IPS DF 6.9 (cell line): ENCODE results near the gene UBAC2.

Experiments used
- DNase-seq: peaks from one replicate; pipeline ENCODE4 v3.0.0-alpha.2; 2013; ENCODE audit warnings: low read depth, low spot score
- H3K27ac ChIP-seq: one replicate; pipeline ENCODE4 v1.5.1; 2013; ENCODE audit warnings: low read length, control low read depth
- H3K27me3 ChIP-seq: 2 replicates; pipeline ENCODE4 v1.6.1; 2013; ENCODE audit warnings: mild to moderate bottlenecking, low read length; ENCODE audit not compliant: control insufficient read depth, insufficient read depth
- H3K36me3 ChIP-seq: 2 replicates; pipeline ENCODE4 v1.6.1; 2013; ENCODE audit warnings: low read length; ENCODE audit not compliant: control insufficient read depth, insufficient read depth
- H3K4me1 ChIP-seq: 2 replicates; pipeline ENCODE4 v1.6.1; 2013; ENCODE audit warnings: low read length; ENCODE audit not compliant: control insufficient read depth, insufficient read depth
- H3K4me3 ChIP-seq: 2 replicates; pipeline ENCODE4 v1.5.1; 2013; ENCODE audit warnings: mild to moderate bottlenecking, low read length
- H3K9me3 ChIP-seq: 2 replicates; pipeline ENCODE4 v1.6.1; 2013; ENCODE audit warnings: low read length, inconsistent platforms; ENCODE audit not compliant: control insufficient read depth, insufficient read depth
- WGBS: extraction: QIAGEN DNeasy Blood & Tissue Kit; methylation state at CpG from one replicate; pipeline ENCODE4 v1.1.7; 2013; ENCODE audit warnings: mixed read lengths, missing lambda C conversion rate; ENCODE audit not compliant: insufficient read length, insufficient coverage; 5-methylcytosine and 5-hydroxymethylcytosine counted together

Gene UBAC2

DNA sequence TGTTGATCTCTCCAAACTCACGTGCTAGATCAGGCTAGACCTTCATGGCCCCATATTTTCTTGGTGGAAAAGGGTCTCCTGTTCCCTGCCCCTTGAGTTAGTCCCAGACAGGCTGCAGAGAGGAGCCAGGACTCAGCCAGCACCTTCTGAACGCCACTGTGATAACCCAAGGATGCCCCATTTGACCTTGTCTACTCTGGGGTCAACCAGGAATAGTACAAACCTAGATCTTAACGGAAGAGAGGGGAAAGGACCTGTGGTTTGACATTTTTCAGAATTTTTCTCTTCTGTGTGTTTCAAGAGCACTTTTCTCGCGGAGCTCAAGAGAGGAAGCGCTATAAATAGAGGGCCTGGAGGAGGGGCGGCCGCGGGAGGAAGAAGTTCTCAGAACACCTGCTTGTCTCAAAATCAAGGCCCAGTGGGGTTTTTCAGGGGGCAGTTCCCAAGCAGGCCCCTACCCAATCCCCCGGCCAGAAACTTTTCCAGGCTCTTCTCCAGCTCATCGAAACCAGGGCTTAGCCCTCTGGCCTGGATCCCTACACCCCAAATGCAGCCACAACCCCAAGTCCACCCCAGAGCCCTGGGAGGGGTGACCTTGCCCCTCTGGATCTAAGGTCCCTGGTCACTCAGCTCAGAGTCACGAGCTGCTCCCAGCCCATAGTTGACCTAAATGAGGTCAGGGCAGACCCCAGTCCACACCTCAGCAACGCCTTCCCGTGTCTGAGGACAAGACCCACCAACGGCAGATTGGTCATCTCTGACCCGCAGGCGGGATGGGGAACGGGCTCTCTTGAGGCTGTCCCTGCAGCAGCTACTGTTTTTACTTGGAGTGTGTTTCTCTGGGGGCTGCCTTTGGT lies 225.1 kb downstream of the UBAC2 start:
- Histone ChIP-seq H3K4me1 (no peaks in the 10 kb centered on the region), H3K4me3 (no peak overlapping the region), H3K36me3 (no peaks in the 10 kb centered on the region), H3K9me3 (no peaks in the 10 kb centered on the region), H3K27ac (no peak overlapping the region), H3K27me3 (no peaks in the 10 kb centered on the region)
- no CpG with 5 or more reads among the region's 18 CpGs for WGBS
- DNase-seq, result no peak

DNA sequence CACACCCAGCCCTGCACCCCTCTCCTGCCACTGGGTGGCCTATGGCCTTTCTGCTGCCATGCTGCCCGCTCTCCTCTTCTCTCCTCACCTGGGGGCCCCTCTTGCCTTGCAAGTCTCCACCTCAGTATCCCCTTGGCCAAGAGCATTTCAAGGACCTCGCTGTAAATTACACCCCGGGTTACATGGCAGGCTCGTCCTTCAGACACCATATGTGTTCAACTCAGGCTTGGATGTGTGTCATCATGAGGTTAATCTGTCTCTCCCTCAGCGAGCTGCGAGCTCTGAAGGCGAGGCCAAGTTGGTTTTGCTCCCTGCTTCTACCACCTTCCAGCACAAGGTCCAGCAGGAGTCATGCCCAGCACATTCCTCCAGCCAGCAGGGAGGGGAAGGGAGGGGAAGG lies 225.8 kb downstream of the UBAC2 start:
- DNase-seq, result no peak
- no CpG with 5 or more reads among the region's 7 CpGs for WGBS
- H3K27ac ChIP-seq, result no peak overlapping the region

DNA sequence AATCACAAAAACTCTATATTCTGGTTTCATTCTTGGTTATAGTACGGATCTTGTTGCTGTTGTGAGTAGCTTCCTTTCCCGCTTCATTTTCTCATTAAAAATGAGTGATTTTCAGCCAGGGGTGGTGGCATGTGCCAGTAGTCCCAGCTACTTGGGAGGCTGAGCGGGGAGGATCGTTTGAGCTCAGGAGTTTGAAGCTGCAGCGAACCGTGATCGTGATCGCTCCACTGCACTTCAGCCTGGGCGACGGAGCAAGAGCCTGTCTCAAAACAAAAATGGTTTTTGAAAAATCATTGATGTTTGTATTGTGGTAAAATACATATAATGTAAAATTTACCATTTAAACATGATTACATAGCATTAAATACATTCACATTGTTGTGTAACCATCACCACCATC lies 229.0 kb downstream of the UBAC2 start:
- H3K9me3 ChIP-seq, result no peaks in the 10 kb centered on the region
- WGBS, result no CpG with 5 or more reads among the region's 10 CpGs
- H3K4me1 ChIP-seq, result peaks cover 5% of the 10 kb centered on the region; the same call in 1 of the 2 replicates
- no peak overlapping the region for H3K4me3 ChIP-seq
- no peaks in the 10 kb centered on the region for H3K36me3 ChIP-seq
- H3K27me3 ChIP-seq, result no peaks in the 10 kb centered on the region
- no peak overlapping the region for H3K27ac ChIP-seq
- no peak for DNase-seq

More for the DNA sequence above, 225.8 kb downstream of the UBAC2 start:
- no peak overlapping the region for H3K4me3 ChIP-seq
- H3K4me1 ChIP-seq, result no peaks in the 10 kb centered on the region
- no peaks in the 10 kb centered on the region for H3K27me3 ChIP-seq
- no peaks in the 10 kb centered on the region for H3K36me3 ChIP-seq
- H3K9me3 ChIP-seq, result no peaks in the 10 kb centered on the region

DNA sequence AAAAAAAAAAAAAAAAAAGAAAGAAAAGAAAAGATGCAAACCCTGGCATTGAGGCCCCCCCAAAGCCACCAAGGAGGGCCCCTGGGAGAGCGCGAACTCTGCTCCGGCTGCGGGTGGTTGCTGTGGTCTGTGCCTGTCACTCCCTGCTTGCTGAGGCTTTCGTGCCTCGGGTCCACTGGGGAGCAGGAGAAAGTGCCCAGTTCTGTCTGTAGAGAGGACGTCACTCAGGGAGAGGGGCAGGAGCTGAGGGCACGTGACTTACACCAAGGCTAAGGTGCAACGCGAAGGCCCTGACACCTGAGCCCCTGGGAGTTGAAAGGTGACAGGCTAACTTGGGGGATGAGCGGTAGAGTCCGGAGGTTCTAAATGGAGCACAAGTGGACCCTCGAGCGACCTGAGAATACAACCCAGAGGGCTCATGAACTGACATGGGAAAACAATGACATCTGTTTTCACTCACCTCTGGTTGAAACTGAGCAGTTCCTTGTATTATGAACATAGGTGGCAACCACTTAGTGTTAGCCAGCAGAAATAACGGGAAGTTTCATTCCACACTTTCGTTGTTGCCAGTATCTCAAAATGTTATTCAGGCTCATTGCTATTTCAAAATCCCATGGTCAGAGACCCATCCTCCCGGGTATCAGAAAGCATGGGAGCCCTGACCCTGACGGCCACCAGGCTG lies 231.4 kb downstream of the UBAC2 start:
- Histone ChIP-seq H3K9me3 (no peaks in the 10 kb centered on the region), H3K36me3 (no peaks in the 10 kb centered on the region), H3K27ac (no peak overlapping the region), H3K4me1 (peaks cover 7% of the 10 kb centered on the region; the same call in 1 of the 2 replicates), H3K4me3 (no peak overlapping the region), H3K27me3 (no peaks in the 10 kb centered on the region)
- DNase-seq, result no peak
- WGBS, result no CpG with 5 or more reads among the region's 18 CpGs

DNA sequence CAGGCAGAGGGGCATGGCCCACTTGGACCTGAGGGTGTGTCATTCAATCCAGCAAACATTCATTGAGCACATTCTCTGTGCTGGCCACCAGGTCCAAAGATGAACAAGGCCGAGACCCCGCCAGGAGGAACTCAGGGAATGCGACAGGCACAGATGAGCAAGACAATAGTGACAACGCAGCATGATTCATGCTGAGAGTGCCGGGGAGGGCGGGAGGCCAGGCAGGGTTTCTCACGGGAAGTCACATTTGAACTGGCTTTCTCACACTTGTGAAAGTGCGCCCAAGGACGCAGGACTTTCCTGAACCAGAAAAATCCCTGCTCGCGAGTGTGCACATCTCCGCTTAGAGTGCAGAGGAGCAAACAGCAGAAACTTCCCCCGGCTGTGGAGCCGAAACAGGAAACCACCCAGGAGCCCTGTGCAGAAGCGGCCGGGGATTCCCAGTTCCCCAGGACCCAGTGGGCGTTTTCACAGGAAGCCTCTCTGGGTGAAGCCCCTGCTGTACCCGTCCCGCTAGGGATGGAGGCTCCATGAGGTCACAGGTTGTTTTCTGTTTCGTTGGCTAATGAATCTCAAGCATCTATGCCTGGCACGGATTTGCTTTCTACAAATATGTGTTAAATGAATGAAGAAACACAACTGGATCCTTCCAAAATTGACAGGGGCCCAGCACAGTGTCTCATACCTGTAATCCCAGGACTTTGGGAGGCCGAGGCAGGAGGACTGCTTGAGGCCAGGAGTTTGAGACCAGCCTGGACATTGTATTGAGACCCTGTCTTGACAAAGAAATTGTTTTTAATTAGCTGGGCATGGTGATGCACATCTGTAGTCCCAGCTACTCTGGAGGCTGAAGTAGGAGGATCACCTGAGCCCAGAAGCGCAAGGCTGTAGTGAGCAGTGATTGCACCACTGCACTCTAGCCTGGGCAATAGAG lies 232.2 kb downstream of the UBAC2 start:
- H3K27ac ChIP-seq, result no peak overlapping the region
- no CpG with 5 or more reads among the region's 23 CpGs for WGBS
- DNase-seq, result no peak
- H3K36me3 ChIP-seq, result no peaks in the 10 kb centered on the region
- no peaks in the 10 kb centered on the region for H3K27me3 ChIP-seq
- H3K4me3 ChIP-seq, result no peak overlapping the region
- no peaks in the 10 kb centered on the region for H3K9me3 ChIP-seq
- peaks cover 7% of the 10 kb centered on the region; the same call in 1 of the 2 replicates for H3K4me1 ChIP-seq

DNA sequence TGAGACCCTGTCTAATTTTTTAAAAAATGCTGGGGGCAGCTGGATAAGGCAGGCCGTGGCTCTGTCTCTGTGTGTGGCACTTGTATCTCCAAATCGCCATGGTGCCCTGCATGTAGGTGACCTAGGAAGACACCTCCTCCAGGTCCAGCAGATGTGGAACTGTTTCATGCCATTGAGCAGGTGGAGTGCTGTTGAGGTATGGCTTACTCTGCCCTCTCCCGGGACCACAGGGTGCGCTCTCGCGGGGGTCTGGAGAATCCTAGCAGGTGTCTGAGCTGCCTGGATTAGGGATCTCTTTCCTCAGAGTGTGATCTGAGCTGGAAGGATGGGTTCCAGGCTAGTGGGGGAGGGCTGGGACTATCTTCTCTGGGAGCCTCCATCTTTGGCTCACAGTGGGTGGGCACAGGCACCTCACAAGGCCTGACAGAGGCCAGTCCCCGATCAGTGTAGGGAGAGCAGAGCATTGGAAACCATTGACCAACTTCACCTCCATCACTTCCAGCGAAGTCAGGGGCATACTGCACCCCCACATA lies 233.0 kb downstream of the UBAC2 start:
- no peak overlapping the region for H3K27ac ChIP-seq
- H3K36me3 ChIP-seq, result no peaks in the 10 kb centered on the region
- no peaks in the 10 kb centered on the region for H3K9me3 ChIP-seq
- H3K4me1 ChIP-seq, result peaks cover 7% of the 10 kb centered on the region; the same call in 1 of the 2 replicates
- no peak overlapping the region for H3K4me3 ChIP-seq
- H3K27me3 ChIP-seq, result no peaks in the 10 kb centered on the region
- no CpG with 5 or more reads among the region's 8 CpGs for WGBS
- DNase-seq, result no peak

DNA sequence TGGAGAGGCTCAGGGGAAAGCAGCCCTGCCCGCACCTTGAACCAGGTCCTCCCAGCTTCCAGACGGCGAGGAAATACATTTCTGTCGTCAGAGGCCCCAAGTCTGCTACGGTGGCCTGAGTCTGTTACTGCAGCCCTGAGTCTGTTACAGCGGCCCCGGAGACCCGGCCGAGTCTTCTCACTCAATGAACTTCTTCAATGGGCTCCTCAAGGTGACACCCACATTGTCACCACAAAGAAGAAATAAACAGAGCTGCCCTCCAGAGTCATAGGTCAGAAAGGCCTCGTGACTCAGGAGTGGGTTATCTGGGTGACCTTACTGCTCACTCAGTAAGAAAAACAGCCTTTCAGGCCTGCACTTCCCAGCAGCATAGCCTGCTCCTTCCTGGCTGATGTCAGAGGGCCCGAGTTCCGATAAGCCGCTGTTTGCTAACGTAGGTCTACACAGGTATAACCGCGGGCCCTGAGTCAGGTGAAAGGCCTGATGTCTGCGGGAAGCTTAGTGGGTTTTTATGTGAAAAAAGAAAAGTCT lies 233.7 kb downstream of the UBAC2 start:
- Histone ChIP-seq H3K36me3 (no peaks in the 10 kb centered on the region), H3K4me1 (peaks cover 7% of the 10 kb centered on the region; the same call in 1 of the 2 replicates), H3K27ac (no peak overlapping the region), H3K27me3 (no peaks in the 10 kb centered on the region), H3K4me3 (no peak overlapping the region), H3K9me3 (no peaks in the 10 kb centered on the region)
- no CpG with 5 or more reads among the region's 17 CpGs for WGBS
- no peak for DNase-seq

DNA sequence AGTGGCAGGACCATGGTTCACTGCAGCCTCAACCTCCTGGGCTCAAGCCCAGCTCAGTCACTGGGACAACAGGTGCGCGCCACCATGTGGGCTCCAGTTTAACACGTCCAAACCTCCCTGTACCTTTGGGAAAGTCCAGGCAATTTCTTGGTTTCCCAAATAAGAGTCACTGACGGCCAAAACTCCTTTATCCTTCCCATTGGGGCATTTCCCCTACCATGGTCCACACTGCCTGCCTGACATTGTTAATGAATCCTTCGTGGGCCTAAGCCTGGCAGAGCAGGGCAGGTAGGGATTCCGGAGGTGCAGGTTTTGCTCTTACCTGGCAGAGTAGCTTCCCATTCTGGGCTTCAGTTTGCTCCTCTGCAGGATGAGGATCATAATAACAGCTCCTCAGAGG lies 234.5 kb downstream of the UBAC2 start:
- Histone ChIP-seq H3K4me3 (no peak overlapping the region), H3K4me1 (peaks cover 7% of the 10 kb centered on the region; the same call in 1 of the 2 replicates), H3K27ac (no peak overlapping the region), H3K9me3 (no peaks in the 10 kb centered on the region), H3K27me3 (no peaks in the 10 kb centered on the region), H3K36me3 (no peaks in the 10 kb centered on the region)
- no peak for DNase-seq
- no CpG with 5 or more reads among the region's 6 CpGs for WGBS

DNA sequence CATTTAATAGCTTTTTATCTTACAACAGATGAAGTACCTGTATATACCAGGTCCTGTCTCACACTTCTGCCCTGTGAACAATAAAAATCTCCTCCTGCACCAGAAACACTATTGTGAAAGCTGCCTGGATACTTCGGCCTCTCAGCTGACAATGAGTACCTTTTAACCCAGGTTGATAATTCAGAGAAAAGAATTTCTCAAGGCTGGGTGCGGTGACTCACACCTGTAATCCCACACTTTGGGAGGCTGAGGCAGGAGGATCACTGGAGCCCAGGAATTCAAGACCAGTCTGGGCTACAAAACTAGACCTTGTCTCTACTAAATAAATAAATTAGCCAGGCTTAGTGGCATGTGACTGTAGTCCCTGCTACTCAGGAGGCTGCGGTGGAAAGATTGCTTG lies 235.3 kb downstream of the UBAC2 start:
- Histone ChIP-seq H3K27me3 (no peaks in the 10 kb centered on the region), H3K4me1 (peaks cover 7% of the 10 kb centered on the region; the same call in 1 of the 2 replicates), H3K4me3 (no peak overlapping the region), H3K36me3 (no peaks in the 10 kb centered on the region), H3K27ac (no peak overlapping the region), H3K9me3 (no peaks in the 10 kb centered on the region)
- no CpG with 5 or more reads among the region's 3 CpGs for WGBS
- DNase-seq, result no peak
